HepG2 (cell line): ENCODE results near the gene PCDH12. TPM values are rescaled to one million over a fixed set of nuclear protein-coding genes. Genes with fewer than 3 reads are reported as not detected.

Experiments used
- ATAC-seq: fragments of 200-7000 bp; cut with Tn5 transposase; 3 replicates; pipeline ENCODE4 v1.9.1; 2020; ENCODE audit warnings: mild to moderate bottlenecking, moderate library complexity
- BruUV-seq: library from RNA; stranded (reverse); fragments of 400-500 nt; replicated peaks from 2 replicates; lab custom pipeline; 2021; lab: Mats Ljungman, UMichigan
- CTCF ChIA-PET: fragments of 300-600 bp; formaldehyde crosslinking; extraction: SDS; loops from one replicate; lab custom pipeline; 2021; ENCODE audit warnings: low total read pairs, inconsistent platforms, low intra/inter-chr PET ratio; lab: Yijun Ruan, JAX
- POLR2A ChIA-PET: fragments of 350-600 bp; sonication (Branson Sonifier 250); formaldehyde crosslinking; loops from one replicate; lab custom pipeline; 2020; ENCODE audit warnings: antibody characterized with exemption, inconsistent platforms; lab: Yijun Ruan, JAX
- DNase-seq: peaks from one replicate; pipeline ENCODE4 v3.0.0-alpha.2; 2015; ENCODE audit warnings: low spot score
- FAIRE-seq: peaks from 3 replicates; lab custom pipeline; 2011; peaks lifted over from hg19 to GRCh38; lab: Jason Lieb, UNC
- H2AFZ ChIP-seq: one replicate; pipeline ENCODE4 v1.6.1; 2011; ENCODE audit warnings: low read length, inconsistent platforms
- H3K27ac ChIP-seq: fragments of 300-600 bp; 3 replicates; pipeline ENCODE4 v1.8.0; 2011; ENCODE audit warnings: mixed run types, mild to moderate bottlenecking, mixed read lengths, low read length, inconsistent platforms; ENCODE audit not compliant: insufficient read depth; ENCODE audit errors: extremely low read length
- H3K27me3 ChIP-seq, 2 experiments: fragments of 200-600 bp in 1 of 2; 2 replicates in 1 of 2; 3 replicates in 1 of 2; pipeline versions ENCODE4 v1.6.0 to v1.8.0; 2011; ENCODE audit warnings: low read length in 2 of 2, mild to moderate bottlenecking in 2 of 2, moderate library complexity in 2 of 2, inconsistent platforms in 1 of 2; ENCODE audit not compliant: insufficient read depth in 2 of 2, control insufficient read depth in 1 of 2
- H3K36me3 ChIP-seq, 2 experiments: fragments of 200-600 bp in 1 of 2; replicated peaks in 1 of 2; 2 replicates in 1 of 2; 3 replicates in 1 of 2; pipeline versions ENCODE4 v1.5.1 to v1.8.0; 2011; ENCODE audit warnings: low read length in 2 of 2, inconsistent platforms in 1 of 2; ENCODE audit not compliant: insufficient read depth in 2 of 2, control insufficient read depth in 1 of 2
- H3K4me1 ChIP-seq: 2 replicates; pipeline ENCODE4 v1.5.1; 2012; ENCODE audit warnings: low read length, inconsistent platforms; ENCODE audit not compliant: insufficient read depth
- H3K4me2 ChIP-seq: 2 replicates; pipeline ENCODE4 v1.6.0; 2011; ENCODE audit warnings: low read depth, low read length, inconsistent platforms
- H3K4me3 ChIP-seq, 3 experiments: fragments of 200-600 bp in 1 of 3; sonication (generic), shearing (Covaris generic) in 1 of 3; replicated peaks in 1 of 3; 2 replicates each; pipeline ENCODE4 v1.5.1; 2011 to 2016; ENCODE audit warnings: low read length in 3 of 3, inconsistent platforms in 2 of 3, low read depth in 2 of 3, mild to moderate bottlenecking in 2 of 3, control low read depth in 1 of 3, mixed read lengths in 1 of 3; ENCODE audit not compliant: insufficient read depth in 1 of 3
- H3K79me2 ChIP-seq: one replicate; pipeline ENCODE4 v1.6.1; 2011; ENCODE audit warnings: low read length, inconsistent platforms; ENCODE audit not compliant: insufficient read depth
- H3K9ac ChIP-seq: 2 replicates; pipeline ENCODE4 v1.6.0; 2011; ENCODE audit warnings: mild to moderate bottlenecking, low read depth, low read length, inconsistent platforms; ENCODE audit not compliant: insufficient read depth
- H3K9me3 ChIP-seq: 2 replicates; pipeline ENCODE4 v1.5.1; 2012; ENCODE audit warnings: mild to moderate bottlenecking, low read length
- H4K20me1 ChIP-seq: 2 replicates; pipeline ENCODE4 v1.6.0; 2011; ENCODE audit warnings: inconsistent platforms, mild to moderate bottlenecking, low read length, moderate library complexity; ENCODE audit not compliant: insufficient read depth
- HOMEZ ChIP-seq: IDR thresholded peaks from 2 replicates; pipeline ENCODE4 v1.6.1; 2016; ENCODE audit warnings: low read depth
- MAX ChIP-seq: IDR thresholded peaks from 2 replicates; pipeline ENCODE4 v1.6.1; 2012; ENCODE audit warnings: inconsistent platforms
- MTF1 ChIP-seq: sonication (generic); formaldehyde crosslinking; IDR thresholded peaks from 2 replicates; pipeline ENCODE4 v1.5.0; 2020; ENCODE audit warnings: missing genetic modification reagents
- MXD1 ChIP-seq: sonication (generic); formaldehyde crosslinking; IDR thresholded peaks from 2 replicates; pipeline ENCODE4 v1.4.0; 2020; ENCODE audit warnings: mild to moderate bottlenecking, missing genetic modification reagents
- PRDM15 ChIP-seq: sonication (generic); formaldehyde crosslinking; IDR thresholded peaks from 2 replicates; pipeline ENCODE4 v1.4.0; 2020; ENCODE audit warnings: missing genetic modification reagents
- SNAPC5 ChIP-seq: sonication (generic); formaldehyde crosslinking; IDR thresholded peaks from 2 replicates; pipeline ENCODE4 v1.8.1; 2023; ENCODE audit warnings: mild to moderate bottlenecking, missing genetic modification reagents, borderline replicate concordance
- ZNF142 ChIP-seq: sonication (generic); formaldehyde crosslinking; IDR thresholded peaks from 2 replicates; pipeline ENCODE4 v1.4.0; 2020; ENCODE audit warnings: missing genetic modification reagents
- ZNF777 ChIP-seq: sonication (generic); formaldehyde crosslinking; IDR thresholded peaks from 2 replicates; pipeline ENCODE4 v1.4.0; 2020; ENCODE audit warnings: missing genetic modification reagents
- ZNF816 ChIP-seq: sonication (generic); formaldehyde crosslinking; IDR thresholded peaks from 2 replicates; pipeline ENCODE4 v1.8.0; 2022; ENCODE audit warnings: missing genetic modification reagents, mild to moderate bottlenecking, borderline replicate concordance
- ZZZ3 ChIP-seq: sonication (generic); formaldehyde crosslinking; IDR thresholded peaks from 2 replicates; pipeline ENCODE4 v1.4.0; 2020; ENCODE audit warnings: missing genetic modification reagents, mild to moderate bottlenecking, borderline replicate concordance
- WGBS: methylation state at CpG from one replicate; pipeline ENCODE4 v1.1.6; 2017; ENCODE audit warnings: low lambda C conversion rate; 5-methylcytosine and 5-hydroxymethylcytosine counted together
- in situ Hi-C: cut with HindIII; loops from 2 replicates; pipeline ENCODE4 v1.10.0; 2017; ENCODE audit warnings: low pct_unique_long_range_greater_than_20kb; ENCODE audit not compliant: extremely low pct_ligation_motif_present
- intact Hi-C: fragments of 100-400 bp; cut with micrococcal nuclease; formaldehyde crosslinking; loops from one replicate; pipeline ENCODE4 v1.10.0; 2022; ENCODE audit not compliant: unreplicated experiment
- polyA plus RNA-seq, 8 experiments: library from polyadenylated mRNA; depleted of rRNA in 3 of 8; stranded (reverse) in 7 of 8; unstranded in 1 of 8; fragments of >200 nt; fragmentation: Illumina TruSeq in 4 of 8; extraction: Trizol in 4 of 8; gene quantifications; 2 replicates each; pipeline versions ENCODE4 v1.2.1 to v1.2.3, GENCODE V29; 2011 to 2016; ENCODE audit warnings: low read depth in 4 of 8, missing spikeins in 1 of 8, mixed read lengths in 1 of 8; ENCODE audit not compliant: insufficient read depth in 1 of 8
- total RNA-seq, 5 experiments: library from RNA; depleted of rRNA; stranded (reverse); fragments of >200 nt; fragmentation: Illumina TruSeq; extraction: Trizol; gene quantifications; 2 replicates each; pipeline ENCODE4 v1.2.3, GENCODE V29; 2016; ENCODE audit warnings: low read depth in 1 of 5

Gene PCDH12
- total and polyA plus RNA-seq, 2 of the 13 experiments (the other 11 are each of a cell fraction or from before 2014, with no cell fraction given), result not detected

GRCh38 chr5:141949511-141949910 lies 8.5 kb downstream of the PCDH12 start:
- BruUV-seq, result no TSS peak
- Histone ChIP-seq H2AFZ (no peak overlapping the region), H3K79me2 (no peaks in the 10 kb centered on the region), H4K20me1 (no peaks in the 10 kb centered on the region), H3K4me3 (no peak overlapping the region), H3K27ac (no peak overlapping the region), H3K4me1 (no peaks in the 10 kb centered on the region), H3K4me2 (no peak overlapping the region), H3K27me3 (no peaks in the 10 kb centered on the region), H3K9me3 (no peaks in the 10 kb centered on the region), H3K36me3 (no peaks in the 10 kb centered on the region), H3K9ac (no peak overlapping the region)
- in situ Hi-C loops (no loop called here), intact Hi-C loops (no loop called here)
- no peak for FAIRE-seq
- POLR2A ChIA-PET, result no interaction called here
- no peak for DNase-seq
- no peak for ATAC-seq
- CTCF ChIA-PET, result no interaction called here
- WGBS, result 41% methylated on average over 2 of the region's 2 CpGs
- TF ChIP-seq ZNF142 (CRISPR knock-in tag), result no peak
- TF ChIP-seq ZNF777, result no peak
- TF ChIP-seq MTF1, result no peak
- TF ChIP-seq ZNF816 (CRISPR knock-in tag), result no peak
- no peak for TF ChIP-seq SNAPC5
- no peak for TF ChIP-seq HOMEZ (CRISPR knock-in tag)
- no peak for TF ChIP-seq PRDM15
- no peak for TF ChIP-seq ZZZ3
- no peak for TF ChIP-seq MAX
- TF ChIP-seq MXD1, result no peak
